Measurements from ENCODE around the gene WSCD1.

WSCD1 gene

GRCh38 chr17:6088141-6088540, 18.0 kb downstream of the WSCD1 start:
- no peak for DNase-seq

- DNase-seq = no peak
Observed at GRCh38 chr17:6090253-6090652, 20.1 kb downstream of the WSCD1 start.

- no peak for DNase-seq
Observed at GRCh38 chr17:6092182-6092902, 22.2 kb downstream of the WSCD1 start.

- no peak for DNase-seq
Observed at GRCh38 chr17:6092903-6093468, 22.8 kb downstream of the WSCD1 start.

GRCh38 chr17:6094453-6094852, 24.3 kb downstream of the WSCD1 start:
- no peak for DNase-seq

- DNase-seq = no peak
Observed at GRCh38 chr17:6094926-6095325, 24.7 kb downstream of the WSCD1 start.

- no peak for DNase-seq
Observed at GRCh38 chr17:6095501-6095900, 25.3 kb downstream of the WSCD1 start.

GRCh38 chr17:6096201-6097004, 26.2 kb downstream of the WSCD1 start:
- no peak for DNase-seq

- DNase-seq = no peak
Observed at GRCh38 chr17:6097005-6097279, 26.8 kb downstream of the WSCD1 start.

- no peak for DNase-seq
Observed at GRCh38 chr17:6098050-6098822, 28.1 kb downstream of the WSCD1 start.

GRCh38 chr17:6098823-6099180, 28.6 kb downstream of the WSCD1 start:
- DNase-seq = no peak

GRCh38 chr17:6099492-6099891, 29.3 kb downstream of the WSCD1 start:
- DNase-seq = no peak

- DNase-seq = no peak
Observed at GRCh38 chr17:6100146-6100545, 30.0 kb downstream of the WSCD1 start.

GRCh38 chr17:6100891-6101500, 30.8 kb downstream of the WSCD1 start:
- no peak for DNase-seq

- no peak for DNase-seq
Observed at GRCh38 chr17:6101706-6102105, 31.5 kb downstream of the WSCD1 start.

- DNase-seq = no peak
Observed at GRCh38 chr17:6102615-6103014, 32.4 kb downstream of the WSCD1 start.

- no peak for DNase-seq
Observed at GRCh38 chr17:6104956-6105648, 34.9 kb downstream of the WSCD1 start.

GRCh38 chr17:6105649-6106007, 35.4 kb downstream of the WSCD1 start:
- no peak for DNase-seq

- DNase-seq = no peak
Observed at GRCh38 chr17:6106212-6106611, 36.0 kb downstream of the WSCD1 start.

GRCh38 chr17:6107791-6108190, 37.6 kb downstream of the WSCD1 start:
- DNase-seq = no peak

- DNase-seq = no peak
Observed at GRCh38 chr17:6108382-6108781, 38.2 kb downstream of the WSCD1 start.

- DNase-seq = no peak
Observed at GRCh38 chr17:6108987-6109386, 38.8 kb downstream of the WSCD1 start.

GRCh38 chr17:6109536-6109935, 39.4 kb downstream of the WSCD1 start:
- DNase-seq = no peak
